SW 1271 (cell line): ENCODE measurements around the gene LAMP1.
"Not testable (repeated sequence)": the region's sequence is repeated elsewhere in the genome, so short reads cannot be mapped to it uniquely, and the experiment has no call there.

Experiments
- DNase-seq, 2 experiments: peaks; one replicate each; lab custom pipeline; 2025; lab: John Stamatoyannopoulos, UW

Gene LAMP1

DNA sequence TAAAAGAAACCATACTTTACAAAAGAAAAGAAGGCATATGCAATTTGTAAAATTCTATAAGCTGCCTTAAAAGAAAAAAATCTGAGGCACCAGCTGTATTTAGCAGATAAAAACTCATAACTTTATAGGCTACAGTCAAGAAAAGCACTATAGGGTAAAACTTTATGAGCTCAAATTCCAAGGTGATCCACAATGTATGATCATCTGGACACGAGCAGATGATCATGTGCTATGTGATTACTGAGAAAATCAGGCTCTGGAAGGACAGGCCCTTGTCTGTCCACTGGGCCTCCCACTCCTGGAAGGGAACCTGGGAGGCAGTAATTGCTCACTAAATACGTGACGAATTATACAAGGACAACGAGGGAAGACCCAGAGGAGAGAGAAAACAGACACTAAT lies 59.6 kb downstream of the LAMP1 start:
- no peak for DNase-seq

DNA sequence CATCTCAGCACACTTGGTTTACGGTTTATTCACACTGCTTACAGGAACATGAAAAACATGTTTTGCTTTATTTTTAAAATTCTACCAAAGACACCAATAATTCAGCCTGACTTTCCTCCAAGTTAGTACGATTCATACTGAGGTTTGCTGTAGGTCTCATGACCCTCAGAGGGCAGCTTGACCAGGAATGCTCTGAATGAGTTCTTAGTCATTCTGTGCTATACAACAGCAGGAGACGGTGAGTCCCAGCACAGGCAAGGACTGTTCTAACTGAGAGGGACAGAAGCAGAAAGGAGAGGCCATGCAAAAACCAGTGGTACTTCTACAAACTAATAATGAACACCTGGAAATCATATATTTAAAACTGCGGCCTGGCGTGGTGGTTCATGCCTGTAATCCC lies 60.5 kb downstream of the LAMP1 start:
- no peak for DNase-seq

DNA sequence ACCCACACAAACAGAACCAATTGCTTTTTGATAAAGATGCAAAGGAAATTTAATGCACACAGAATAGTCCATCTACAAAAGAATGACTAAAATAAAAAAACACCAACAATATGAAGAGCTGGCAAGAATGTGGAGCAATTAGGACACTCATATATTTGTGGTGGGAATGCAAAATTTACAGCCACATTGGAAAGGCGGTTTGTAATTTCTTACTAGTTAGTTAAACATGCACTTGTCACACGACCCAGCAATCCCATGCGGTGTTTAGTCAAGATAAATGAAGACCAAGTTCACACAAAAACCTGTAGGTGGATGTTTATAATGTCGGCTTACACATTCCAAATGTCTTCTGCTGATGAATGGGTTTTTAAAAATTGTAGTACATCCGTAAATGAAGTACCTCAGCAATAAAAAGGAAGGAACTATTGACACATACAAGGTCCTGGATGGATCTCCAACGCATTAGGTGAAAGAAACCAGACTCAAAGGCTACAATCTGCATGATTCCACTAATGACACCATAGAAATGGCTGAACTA lies 61.7 kb downstream of the LAMP1 start:
- DNase-seq, result no peak

DNA sequence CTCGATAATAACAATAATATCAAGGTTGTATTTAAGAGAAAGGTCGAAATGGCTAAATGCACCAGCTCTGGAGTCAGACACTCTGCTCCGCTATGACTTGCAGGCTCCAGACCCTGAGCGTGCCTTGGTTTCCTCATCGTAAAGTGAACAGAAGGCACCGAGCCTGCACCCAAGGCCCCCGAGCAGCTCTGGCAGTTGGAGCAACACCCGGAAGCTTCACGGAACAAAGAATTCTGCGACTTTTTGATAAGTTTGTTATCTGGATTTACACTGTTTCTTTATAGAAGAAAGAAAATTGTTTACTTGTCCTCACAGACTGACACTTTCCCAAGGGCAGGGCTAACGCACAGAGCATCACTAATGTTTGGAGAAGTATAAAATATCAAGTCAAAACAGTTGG lies 62.5 kb downstream of the LAMP1 start:
- no peak for DNase-seq

DNA sequence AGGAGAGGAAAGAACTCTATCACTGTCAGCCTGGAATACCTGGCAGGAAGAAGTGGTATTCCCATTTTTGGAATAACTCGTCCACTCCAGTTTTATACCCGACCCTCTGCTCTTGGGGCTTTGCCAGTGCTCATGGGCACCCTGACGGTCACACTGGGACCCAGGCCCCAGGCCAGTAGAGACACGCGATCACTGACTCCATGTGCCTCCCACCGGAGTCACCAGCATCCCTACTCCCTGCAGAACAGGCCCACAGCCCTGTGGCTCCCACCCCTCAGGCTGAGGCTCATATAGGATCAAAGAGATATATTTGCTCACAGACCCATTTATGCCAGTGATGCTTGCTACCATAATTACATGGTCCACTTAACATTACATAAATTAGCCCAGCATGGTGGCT lies 63.4 kb downstream of the LAMP1 start:
- DNase-seq, result no peak

DNA sequence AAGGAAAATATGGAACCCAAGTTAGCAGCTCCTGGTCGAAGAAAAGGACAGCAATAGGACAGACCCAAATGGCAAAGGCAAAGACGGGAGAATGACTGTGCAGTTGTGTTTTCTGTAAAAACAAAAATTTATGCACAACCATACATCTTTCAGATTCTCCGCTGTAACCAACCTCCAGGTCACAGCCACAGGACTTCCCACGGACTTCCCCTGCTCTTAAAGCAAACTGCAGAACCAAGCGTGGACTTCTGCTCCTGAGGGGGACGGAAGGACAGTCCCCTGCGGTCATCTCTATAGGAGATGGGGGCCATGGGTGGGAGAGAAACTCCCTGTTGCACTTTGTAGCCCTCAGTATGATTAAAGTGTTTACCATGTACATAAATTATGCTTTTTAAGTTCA lies 64.4 kb downstream of the LAMP1 start:
- DNase-seq, result no peak

DNA sequence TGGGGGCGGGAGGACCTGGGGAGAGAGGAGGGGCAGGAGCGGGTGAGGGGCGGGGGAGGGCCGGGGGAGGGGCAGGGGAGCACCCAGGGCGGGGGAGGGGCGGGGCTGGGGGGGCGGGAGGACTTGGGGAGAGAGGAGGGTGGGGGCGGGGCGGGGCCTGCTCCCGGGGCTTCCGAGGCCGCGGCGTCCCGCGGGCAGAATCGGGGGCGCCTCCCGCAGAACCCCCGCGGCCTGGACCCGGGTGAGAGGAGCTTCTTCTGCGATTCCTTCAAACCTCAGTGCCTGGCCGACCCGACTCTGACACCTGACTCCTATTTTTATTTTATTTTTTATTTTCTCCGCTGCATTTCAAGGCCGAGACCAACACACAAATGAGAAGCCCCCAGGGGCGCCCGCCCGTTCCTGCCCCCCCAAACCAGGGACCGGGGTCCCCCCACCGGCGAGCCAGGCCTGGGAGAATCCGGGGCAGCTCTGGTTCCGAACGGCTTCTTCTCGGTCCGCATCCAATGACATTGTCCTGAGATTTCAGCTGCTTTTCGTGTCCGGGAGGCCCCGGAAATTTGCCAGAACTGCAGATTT lies 67.4 kb downstream of the LAMP1 start:
- no peak for DNase-seq

DNA sequence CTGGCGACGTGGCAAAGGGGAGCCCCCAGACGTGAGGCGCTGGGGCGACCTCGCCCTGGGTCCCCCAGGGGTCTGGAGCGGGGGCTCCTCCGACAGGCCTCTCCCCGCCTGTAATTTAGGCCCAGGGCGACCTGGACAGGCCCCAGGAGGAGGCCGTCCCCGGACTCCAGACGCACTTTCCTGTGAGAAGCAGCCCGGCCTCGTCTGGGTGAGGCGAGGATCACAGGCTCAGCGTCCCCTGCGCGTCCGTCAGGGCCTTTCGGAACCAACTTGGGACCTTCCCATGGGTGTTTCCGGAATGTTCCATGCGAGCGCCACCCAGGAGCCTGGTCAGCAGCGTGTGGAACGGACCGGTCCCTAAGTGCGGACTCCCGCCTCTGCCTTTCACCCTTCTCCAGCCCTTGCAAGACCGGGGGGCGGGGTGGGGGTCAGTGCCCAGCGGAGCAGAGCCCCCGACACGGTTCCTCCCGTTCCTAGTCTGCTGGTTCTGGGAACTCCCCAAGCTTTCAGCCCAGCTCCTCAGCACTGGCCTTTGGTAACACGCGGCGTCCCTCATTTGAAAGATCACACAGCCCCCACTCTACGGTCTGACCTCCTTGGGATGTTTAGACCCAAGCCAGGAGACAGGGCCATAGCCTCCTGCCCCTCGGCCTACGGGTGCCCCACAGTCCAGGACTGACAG lies 68.0 kb downstream of the LAMP1 start:
- DNase-seq, result no peak

DNA sequence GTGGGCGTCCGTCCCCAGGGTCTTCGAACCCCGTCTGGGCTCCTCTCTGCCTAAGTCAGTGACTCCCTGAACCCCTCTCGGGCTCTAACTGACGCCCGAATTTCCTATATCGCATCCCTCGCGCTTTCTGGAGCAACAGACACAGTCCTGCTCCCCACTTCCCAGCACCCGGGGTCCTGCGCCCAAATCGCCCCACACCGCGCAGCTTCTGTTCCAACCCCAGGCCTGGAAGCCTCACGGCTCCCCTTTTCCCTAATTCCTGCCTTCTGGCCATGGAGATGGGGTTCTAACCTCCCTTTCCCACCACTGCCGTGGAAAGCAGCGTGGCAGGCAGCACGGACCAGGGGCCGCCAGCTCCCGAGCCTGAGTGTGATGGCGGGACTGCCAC lies 68.5 kb downstream of the LAMP1 start:
- DNase-seq, result no peak

DNA sequence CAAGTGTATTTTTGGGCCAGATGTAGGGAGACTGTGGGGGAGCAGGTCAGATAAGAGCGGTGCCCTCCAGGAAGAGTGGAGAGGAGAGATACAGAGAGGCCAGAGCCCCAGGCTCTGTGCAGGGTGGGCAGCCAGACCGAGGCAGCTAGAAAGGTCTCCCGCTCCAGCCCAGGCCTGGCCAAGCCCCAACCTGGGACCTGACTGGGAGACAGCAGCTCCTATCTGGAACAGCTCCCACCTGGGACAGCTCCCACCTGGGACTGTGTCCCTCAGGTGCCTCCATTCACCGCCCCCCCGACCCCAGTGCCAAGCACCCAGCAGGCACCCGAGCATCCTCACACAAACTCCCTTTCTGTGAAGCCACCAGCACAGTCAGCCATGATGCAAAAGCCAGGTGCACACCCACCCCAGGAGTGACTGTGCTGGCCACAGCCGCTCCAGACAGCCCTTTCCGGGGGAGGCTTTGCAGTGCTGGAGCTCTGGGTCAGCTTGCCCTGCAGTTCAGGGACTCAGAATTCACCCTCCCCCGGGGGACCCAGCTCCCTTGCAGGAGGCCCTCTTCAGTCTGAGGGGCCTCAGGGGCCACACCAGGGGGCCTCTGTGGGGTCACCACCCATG lies 69.0 kb downstream of the LAMP1 start:
- no peak for DNase-seq

DNA sequence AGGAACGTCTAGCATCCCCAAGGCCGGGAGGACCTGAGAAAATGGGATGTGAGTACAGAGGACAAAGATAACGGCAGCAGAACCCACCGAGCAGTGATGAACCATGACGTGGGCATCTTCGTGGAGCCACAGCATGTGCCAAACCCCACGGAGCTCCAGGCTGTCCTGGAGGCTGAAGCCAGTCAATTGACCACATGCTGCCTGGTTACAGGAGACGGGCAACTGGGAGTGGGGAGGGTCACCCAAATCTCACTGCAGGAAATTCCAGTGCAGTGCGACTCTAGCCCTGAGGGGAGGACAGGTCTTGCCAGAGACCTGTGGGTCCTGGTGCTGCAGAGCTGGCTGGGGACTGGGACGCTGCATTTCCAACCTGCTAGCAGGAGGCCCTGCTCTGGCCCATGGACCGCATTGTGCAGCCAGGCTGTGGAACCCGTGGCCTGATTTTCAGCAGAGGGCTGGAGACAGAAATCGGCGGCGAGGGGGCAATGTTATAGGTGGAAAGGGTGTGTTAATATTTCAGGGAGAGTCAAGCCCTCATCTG lies 70.1 kb downstream of the LAMP1 start:
- no peak for DNase-seq

DNA sequence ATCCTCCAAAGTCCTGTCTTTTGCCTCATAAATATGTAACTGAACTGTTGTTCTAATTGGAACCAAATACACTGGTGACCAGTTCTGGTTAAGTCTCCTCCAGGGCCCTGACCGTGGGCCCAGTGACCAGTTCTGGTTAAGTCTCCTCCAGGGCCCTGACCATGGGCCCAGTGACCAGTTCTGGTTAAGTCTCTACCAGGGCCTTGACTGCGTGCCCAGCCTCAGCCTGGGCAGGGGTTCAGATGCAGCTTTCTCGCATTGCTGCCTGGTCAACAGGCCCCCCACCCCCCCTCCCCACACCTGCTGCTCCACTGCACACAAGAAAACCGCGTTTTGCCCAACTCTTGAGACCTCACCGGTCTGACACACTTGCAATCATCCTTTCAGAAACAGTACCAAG lies 70.7 kb downstream of the LAMP1 start:
- DNase-seq, result no peak

DNA sequence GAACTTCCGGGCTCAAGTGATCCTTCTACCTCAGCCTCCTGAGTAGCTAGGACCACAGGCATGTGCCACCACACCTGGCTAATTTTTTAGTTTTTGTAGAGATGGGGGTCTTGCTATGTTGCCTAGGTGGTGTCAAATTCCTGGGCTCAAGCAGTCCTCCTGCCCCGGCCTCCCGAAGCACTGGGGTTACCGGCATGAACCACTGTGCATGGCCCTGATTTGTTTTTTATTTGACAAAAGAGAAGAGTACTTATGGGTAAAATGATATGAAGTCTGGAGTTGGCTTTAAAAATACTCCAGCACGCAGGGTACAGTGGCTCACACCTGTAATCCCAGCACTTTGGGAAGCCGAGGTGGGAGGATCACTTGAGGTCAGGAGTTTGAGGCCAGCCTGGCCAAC lies 71.3 kb downstream of the LAMP1 start:
- DNase-seq, result not testable (repeated sequence)

DNA sequence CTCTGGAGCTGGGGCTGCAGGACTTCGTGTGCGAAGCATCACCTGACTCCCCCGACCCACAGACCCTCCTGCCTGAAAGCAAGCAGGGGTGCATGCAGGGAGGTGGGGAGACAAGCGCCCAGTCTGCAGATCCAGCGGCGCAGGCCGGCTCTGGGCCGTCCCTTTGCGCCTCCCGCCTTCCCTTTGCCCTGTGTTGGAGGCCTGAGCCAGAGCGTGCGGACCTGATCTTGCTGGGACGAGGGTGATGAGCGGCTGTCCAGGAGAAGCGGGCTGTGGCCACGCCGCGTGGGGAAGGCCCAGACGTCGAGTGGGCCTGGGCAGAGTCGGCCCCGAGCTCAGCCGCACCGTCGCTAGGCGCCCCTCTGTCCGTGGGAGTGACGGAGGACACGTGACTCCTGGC lies 72.2 kb downstream of the LAMP1 start:
- DNase-seq, result no peak

DNA sequence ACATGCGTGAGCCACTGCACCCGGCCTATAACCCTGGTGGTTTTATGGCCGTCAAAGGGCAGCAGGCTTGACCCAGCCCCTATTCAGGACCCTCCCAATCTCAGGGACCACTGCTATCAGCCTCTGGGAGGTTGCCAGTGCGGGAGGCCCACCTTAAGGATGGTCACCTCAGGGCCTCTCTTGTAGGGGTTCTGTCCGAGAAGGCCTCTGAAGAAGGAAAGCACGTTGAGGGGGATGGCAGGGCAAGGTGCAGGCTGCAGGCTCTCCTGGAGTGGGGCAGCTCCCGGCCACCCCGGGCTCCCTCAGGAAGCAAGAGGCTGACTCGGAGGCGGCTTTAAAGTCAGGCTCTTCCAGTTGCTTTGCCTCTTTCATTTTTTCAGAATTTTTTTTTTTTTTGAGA lies 72.8 kb downstream of the LAMP1 start:
- no peak for DNase-seq

DNA sequence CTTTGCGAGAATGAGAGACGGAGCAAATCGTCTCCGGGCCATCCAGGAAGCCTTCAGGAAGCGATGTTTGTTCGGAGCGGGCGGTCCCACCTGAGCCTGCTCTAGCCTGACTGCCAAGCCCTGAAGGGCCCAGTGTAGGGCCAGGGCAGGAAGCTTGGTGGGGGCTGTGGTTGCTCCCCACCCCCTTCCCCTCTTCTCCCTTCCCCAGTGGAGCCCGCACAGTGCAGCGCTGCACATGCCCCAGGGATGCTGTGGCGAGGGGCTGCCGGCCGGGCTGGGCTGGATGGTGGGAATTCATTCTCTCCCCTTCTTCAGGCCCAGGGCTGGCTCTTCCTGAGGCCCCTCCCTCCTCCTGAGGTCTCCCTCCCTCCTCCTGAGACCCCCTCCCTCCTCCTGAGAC lies 74.0 kb downstream of the LAMP1 start:
- no peak for DNase-seq

DNA sequence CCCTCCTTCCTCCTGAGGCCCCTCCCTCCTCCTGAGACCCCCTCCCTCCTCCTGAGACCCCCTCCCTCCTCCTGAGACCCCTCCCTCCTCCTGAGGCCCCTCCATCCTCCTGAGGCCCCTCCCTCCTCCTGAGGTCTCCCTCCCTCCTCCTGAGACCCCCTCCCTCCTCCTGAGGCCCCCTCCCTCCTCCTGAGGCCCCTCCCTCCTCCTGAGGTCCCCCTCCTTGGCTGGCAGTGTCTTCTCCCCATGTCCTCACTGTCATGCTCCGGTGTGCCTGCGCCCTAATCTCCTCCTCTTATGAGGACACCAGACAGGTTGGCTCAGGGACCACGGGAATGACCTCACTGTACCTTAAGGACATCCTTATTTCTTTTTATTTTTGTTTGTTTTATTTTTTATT lies 74.7 kb downstream of the LAMP1 start:
- DNase-seq, result not testable (repeated sequence)
